Measurements from ENCODE around the gene LRRC74A.
A peak's percentile ranks its signal among the peaks of the same experiment; 100 is the strongest.

- peak; percentile 96 for TF ChIP-seq CTCF (conservative IDR thresholded peaks at IDR 0.05; ENCODE audit: low read depth, low read length)
- peak; percentile 84 for TF ChIP-seq RAD21 (IDR thresholded peaks at IDR 0.05; ENCODE audit: low read length)
Observed at GRCh38 chr14:76784881-76785280, 41.3 kb upstream of the LRRC74A start.

Data from IMR-90 (cell line).